NCI-H748 (cell line): ENCODE data around the gene SP2.

Source experiments
- DNase-seq: peaks from one replicate; lab custom pipeline; 2025; ENCODE audit not compliant: unreplicated experiment; lab: John Stamatoyannopoulos, UW

The SP2 gene

GRCh38 chr17:47895856-47896671 lies at the start of gene SP2:
TSS of gene SP2 (plus strand) at chr17:47896236. CDS start at chr17:47896287, 51 bp downstream.
- DNase-seq, result peak; percentile 100

DNA sequence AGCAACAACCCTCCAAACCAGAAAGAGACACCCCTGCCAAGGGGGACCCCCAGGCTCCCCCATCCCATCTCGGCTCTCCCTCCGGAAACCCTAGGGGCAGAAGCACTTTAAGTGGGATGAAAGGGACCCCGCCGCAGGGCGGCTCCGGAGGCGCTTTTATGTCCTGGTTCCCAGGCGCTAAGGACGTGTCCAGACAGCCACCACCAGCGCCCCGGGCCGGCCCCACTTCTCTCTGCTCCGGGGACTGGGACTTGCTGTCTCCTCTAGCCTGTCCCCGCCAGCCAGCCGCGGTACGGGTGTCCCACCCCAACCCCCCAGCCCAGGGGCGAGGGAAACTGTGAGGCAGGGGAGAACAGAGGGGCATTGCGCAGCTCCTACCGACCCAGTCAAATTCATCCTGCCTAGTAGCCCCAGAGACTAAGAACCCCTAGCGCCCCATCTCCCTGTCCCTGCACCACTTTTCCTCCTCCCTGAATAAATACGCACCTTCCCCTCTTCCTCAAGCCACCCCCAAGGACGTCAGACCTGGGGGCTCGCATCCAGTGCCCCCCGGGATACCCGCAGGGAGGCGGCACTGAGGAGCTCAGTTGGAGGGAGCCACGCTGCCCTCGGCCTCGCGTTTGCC lies 49.2 kb upstream of the SP2 start:
- DNase-seq, result peak; percentile 29

GRCh38 chr17:47847341-47848197 lies 48.5 kb upstream of the SP2 start:
- DNase-seq, result no peak

DNA sequence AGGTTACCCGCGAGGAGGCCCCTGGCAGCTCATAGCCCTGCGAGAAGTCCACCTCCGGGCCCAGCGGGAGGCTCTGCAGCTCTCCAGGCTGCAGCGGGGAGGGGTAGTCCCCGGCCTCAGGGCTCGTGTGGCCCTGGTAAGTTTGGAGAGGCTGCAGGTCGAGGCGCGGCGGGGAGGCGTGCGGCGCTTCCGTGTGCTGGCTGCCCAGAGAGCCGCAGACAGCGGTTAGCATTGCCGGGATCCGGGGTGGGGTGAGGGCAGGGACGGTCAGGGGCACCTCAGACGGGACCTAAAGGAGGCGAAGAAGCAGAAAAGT lies 47.9 kb upstream of the SP2 start:
- no peak for DNase-seq

- no peak for DNase-seq
Observed at GRCh38 chr17:47850373-47850691, 45.7 kb upstream of the SP2 start.

DNA sequence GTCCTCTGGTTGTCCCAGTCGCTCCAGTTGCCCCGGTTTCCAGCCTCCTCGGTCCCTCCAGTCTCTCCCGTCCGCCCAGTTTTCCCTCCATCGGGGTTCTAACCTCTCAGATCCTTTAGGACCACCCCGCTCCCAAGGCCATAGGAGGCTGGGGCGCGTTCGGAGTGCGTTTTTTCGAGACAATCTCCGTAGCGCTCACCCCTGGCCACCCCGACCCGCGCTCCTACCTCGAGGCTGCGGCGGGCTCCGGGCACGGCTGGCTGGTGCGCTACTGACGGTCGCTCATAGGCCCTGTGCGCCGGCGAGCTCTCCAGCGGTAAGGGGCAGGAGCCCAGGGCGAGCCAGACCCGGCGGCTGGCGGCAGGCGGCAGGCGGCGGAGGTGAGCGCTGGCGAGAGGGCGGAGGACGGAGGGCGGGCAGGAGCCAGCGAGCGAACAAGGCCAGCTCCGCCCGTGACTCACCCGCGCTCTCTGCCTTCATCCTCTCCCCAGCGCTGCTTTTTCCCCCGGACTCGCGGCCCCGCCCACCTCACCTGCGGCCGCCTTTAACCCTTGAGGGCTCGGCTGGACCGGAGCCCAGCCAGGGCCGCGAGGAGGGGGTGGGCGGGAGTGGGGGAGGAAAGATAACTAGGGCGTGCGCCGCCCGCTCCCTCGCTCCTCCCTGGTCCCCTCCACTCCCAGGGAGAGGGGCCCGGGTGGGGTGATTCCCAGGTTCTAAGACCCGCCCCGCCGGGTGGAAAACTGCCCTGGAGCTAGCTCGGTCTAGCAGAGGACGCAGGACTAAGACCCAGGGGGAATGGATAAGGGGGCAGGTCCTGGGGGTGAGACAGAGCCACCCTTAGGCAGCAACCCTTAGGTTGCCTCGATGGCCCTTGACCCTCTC lies 45.1 kb upstream of the SP2 start, which contains the start of gene SP6:
SP6 (minus strand) TSS at position 472 of the 882 bp plus-strand sequence. CDS start 2,734 bp downstream, outside the sequence.
- peak; percentile 85 for DNase-seq

DNA sequence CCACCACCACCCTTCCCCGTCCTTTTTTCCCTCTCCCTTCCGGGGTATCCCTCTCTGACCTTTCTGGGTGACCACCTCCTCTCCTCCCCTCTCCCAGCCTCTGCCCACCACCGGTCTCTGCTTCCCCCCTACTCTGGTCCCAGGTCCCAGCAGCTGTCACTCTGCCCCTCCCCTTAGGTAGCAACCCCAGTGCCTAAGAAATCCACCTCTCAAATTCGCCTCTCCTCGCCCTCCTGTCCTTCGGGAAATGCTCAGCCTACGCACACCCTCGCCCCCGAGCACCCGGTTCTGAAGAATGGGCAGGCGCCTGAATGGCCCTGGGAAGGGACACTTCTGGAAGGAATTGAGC lies 44.3 kb upstream of the SP2 start:
- DNase-seq, result no peak

- no peak for DNase-seq
Observed at GRCh38 chr17:47852113-47852949, 43.7 kb upstream of the SP2 start.

DNA sequence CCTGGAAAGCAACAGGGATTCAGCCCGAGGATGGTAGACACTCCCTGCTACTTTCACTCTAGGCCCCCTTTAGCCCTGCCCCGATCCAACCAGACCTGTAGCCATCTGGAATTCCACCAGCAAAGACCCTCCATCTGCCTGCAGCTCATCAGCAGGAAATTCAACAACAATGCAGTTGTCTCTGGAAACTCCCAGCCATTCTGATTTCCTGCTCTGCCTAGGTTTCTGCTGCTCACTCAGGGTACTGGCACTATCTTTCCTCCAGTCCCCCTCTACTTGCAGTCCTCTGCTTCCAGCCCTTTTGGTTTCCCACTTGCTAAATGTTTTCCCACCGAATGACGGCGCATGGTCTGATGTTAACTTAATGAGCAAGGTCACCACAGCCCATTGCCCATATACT lies 42.4 kb upstream of the SP2 start:
- DNase-seq, result no peak

GRCh38 chr17:47855737-47856136 lies 40.3 kb upstream of the SP2 start:
- DNase-seq, result no peak

DNA sequence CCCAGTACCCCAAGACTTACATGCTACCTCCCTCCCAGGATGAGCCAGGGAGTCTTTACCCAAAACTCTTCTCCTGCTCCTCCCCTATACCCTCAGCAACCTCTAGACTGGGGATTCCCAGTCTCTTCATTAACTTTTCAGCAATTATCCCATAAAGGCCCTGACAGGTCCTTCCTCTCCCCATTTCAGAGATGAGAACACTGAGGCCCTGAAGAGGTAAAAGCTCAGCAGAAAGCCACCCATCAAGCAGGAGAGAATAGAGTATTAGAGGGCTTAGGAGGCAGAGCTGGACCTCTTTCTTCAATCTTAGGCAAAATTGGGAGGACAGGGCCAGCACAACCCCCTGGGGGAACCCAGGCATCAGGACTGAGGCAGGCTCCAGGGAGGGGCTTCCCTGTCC lies 39.2 kb upstream of the SP2 start:
- DNase-seq, result no peak

DNA sequence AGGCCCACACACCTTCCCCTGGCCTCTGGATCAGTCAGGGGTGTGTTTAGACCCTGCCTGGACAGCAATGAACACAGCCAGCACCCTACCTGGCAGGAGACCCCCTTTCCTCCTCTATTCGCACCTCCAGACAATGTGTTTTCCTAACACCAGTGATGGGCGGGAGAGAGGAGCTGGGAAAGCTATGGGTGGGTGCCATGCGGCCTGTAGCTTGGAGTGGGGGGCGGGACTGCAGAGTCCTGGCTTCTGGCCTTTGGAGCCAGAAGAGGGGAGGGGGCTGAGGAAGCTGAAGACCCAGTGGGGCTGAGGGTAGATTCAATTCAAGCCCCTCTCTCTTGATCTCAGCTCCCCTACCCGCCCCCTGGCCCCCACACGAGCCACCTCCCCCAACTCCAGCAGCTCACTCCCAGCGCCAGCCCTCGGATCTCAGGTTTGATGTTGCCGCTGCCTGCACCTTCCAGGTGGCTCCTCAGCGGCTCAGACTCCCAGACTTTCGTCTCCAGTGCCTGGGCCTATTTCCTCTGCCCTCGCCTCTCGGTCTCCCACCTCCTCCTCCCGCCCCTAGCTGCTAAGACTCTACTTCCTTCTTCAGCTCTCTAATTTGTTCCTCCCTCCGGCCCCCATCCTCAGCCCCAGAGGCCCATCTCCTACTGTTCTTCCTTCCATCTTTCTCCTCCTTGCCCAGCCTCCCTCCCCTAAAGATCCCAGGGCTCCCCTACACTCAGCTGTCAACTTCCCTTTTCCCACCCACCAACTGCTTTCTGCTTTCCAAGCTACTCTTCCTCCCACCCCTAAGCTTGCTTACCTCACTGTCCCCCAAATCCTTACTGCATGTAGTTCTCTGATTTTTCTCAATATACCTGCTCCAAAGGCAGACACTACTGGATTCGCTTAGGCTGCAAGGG lies 38.2 kb upstream of the SP2 start:
- DNase-seq, result no peak

DNA sequence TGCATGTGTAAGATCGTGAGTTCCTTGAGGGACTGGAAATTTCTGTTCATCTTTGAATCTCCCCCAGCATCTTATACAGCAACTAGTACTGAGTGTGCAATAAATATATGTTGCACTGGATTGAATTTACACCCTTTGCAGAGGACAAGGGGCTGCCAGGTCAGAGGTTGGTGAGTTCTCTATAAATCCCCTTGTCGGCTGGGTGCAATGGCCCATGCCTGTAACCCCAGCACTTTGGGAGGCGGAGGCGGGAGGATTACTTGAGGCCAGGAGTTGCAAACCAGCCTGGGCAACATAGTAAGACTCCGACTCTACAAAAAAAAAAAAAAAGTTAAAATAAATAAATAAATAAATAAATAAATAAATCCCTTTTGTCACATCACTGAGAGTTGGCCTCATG lies 35.6 kb upstream of the SP2 start:
- DNase-seq, result no peak

DNA sequence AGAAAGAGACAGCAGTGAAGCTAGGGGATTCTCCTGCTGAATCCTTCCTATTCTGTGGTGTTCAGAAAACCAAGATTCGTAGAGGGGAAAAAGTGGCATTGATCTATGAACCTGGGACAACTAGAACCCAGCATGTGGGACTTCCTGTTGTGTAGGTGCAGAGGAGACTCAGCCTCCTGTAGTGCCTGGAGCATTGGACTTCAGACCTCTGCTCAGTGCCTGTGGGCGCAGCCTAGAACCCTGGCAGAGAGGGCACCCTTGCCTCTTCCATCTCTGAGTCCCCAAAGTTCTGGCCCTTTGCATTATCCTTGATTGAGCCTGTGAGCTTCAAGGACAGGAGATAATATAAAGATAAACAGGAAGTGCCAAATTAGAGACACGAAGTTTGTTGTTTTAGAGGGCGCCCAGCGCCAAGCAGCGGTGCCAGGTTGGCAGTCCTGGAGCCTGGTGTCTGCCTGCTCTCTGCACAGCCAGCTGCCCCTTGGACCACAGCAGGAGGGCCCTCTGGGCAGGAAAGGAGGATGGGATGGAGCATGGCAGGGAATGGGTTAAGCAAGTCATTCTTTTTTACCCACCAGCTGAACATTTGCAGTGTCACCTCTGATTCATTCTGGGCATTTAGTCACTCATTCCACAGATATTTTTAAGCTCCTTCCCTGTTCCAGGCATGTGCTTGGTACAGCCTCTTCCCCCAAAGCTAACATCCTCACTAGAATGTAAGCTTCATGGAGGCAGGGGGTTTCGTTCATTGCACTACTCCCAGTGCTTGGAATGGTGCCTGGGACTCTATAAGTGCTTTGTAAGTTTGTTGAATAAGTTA lies 33.2 kb upstream of the SP2 start:
- DNase-seq, result peak; percentile 20

GRCh38 chr17:47864791-47865216 lies 31.2 kb upstream of the SP2 start:
- DNase-seq, result no peak

- DNase-seq, result no peak
Observed at GRCh38 chr17:47866941-47867340, 29.1 kb upstream of the SP2 start.

DNA sequence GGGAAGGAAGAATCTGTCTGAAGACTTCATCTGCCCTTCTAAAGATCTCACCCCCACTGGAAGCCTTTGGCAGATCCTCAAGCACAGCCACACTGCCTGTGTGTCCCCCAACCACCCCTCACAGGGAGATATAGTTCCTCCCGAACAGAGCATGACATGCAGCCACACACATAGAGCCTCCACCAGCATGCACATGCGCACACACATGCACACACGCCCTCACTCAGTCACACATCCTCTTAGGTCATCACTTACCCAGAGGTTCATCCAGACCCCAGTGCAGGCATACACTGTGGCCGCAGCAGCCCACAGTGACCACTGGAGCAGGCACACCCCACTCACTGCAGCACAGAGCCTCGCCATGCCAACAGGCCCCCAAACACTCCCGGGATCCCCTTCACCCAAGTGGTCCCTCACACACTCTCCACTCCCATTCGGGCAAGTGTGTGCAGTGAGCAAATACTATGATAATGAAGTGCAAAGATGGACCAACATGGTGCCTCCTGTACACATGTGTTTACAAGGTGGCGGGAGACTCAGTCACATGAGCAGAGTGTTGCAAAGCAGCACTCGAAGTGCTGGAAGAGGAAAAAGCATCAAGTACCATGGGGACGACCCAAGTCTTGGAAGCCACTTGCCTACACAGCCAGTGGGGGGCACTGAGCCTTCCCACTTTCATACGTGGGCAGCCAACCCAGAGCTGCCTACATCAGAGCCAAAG lies 28.1 kb upstream of the SP2 start:
- DNase-seq, result no peak

DNA sequence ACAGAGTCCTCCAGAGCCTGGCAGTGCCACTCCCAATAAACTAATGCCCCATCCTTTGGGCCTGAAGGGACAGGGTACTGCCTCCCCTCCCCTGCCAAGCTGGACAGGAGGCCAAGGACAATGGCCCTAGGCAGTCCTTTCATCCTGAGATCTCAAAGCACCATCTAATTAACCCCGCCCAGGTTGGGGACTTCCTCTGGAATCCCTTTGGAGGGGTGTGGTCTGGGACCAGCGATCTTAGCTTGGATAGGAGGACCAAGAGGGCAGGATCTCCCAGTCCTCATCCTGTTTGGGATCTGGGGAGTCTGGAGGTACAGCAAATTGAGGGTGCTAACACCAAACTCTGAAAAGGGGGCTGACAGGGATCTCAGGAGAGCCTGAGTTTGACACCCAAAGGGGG lies 26.9 kb upstream of the SP2 start:
- peak; percentile 18 for DNase-seq
